Measurements from ENCODE around the gene OR6C3.
"Not testable (repeated sequence)": the region's sequence is repeated elsewhere in the genome, so short reads cannot be mapped to it uniquely, and the experiment has no call there.

Gene OR6C3

DNA sequence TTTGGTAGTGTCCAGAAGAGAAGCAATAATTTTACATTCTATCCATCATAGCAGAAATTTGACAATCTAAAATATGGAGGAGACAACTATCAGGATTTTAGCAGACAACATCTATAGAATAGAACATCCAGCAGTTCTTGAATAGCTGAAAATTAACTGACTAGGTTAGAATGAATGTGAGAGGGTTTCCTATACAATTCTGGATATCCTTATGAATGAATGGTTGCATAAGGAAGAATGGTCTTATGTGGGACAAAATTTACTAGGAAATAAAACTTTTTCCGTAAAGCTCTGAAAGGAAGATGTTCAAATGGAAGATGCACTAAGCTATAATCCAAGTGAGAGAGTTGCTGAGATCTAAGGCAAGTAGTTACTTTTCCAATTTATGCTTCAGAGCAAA, at the start of gene OR6C3:
TSS of gene OR6C3 (plus strand) at position 301 of the 400 bp plus-strand sequence. CDS start 955 bp downstream, outside the sequence.
- DNase-seq (ENCODE audit: low read depth, low spot score): no peak

DNA sequence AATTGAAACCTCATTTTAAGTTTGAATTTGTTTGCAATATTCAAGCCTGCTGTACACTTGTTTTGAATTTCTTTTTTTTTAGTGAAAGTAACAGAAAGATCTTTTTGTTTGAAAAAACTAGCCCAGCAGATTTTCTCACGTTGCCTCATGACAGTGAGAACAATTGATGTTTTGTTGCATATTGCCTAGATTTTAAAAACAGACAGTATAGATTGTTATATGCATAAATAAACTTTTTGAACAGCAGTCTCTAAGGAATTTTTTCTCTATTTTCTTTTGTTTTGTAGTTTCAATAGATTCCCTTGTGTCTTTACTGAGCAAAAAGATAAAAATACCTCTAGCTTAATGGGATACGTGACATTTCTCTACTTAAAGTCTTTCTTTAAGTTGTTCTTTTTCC, 49.6 kb upstream of the OR6C3 start:
- DNase-seq (ENCODE audit: low read depth, low spot score): no peak

DNA sequence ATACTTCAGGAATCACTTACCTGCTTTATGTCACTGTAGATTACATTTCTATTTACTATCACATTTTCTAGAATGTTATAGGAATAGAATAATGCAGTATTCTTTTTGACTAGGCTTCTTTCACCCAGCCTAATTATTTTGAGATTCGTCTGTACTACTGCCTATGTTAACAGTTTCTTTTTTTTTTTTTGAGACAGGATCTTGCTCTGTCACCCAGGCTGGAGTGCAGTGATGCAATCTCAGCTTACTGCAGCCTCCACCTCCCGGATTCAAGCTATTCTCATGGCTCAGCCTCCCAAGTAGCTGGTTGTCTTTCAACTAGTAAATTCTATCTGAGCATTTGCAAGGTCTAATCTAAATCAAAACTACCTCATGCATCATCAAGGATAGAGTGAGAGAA, 40.5 kb upstream of the OR6C3 start:
- no peak for DNase-seq (ENCODE audit: low read depth, low spot score)

DNA sequence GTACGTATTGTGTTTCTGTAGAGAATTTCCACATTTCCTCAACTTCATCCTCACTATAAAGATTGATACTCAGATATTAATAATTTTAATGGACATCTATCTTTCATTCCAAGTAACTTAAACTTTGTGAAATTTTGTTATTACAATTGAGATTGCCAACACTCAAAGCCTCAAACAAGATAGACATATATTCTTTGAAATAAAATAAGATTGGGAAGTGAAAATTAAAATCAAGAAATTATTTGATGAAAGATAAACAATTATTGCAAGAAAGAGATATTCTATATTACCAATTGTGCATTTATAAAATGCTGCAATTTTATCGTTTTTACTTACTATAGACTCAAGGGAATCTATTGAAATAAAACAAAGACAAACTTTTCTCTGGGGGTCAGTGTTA, 34.1 kb upstream of the OR6C3 start, which contains the start of gene OR6C6:
TSS of gene OR6C6 (minus strand) at position 101 of the 400 bp plus-strand sequence. CDS start 1,337 bp downstream, outside the sequence.
- no peak for DNase-seq (ENCODE audit: low read depth, low spot score)

DNA sequence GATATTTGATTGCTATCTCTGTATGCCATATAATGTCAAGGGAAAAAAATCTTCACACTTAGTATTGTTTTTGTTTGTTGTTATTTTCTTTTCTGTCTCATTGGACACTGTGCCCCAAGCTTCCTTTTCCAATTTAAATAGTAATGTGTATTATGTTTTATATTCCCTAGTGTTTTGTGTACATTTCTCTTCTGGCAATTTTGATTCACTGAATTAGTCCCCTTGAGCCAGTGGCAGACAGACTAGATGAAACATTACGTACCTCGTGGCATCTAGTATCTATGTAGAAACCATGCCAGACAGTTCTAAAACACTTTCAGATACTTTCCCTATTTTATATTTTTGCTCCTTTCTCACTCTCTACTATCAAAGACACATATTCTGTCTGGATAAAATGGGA, 16.5 kb upstream of the OR6C3 start, which contains the start of gene OR6C1:
TSS of gene OR6C1 (plus strand) at position 301 of the 400 bp plus-strand sequence. CDS start 6,257 bp downstream, outside the sequence.
- DNase-seq (ENCODE audit: low read depth, low spot score): no peak

DNA sequence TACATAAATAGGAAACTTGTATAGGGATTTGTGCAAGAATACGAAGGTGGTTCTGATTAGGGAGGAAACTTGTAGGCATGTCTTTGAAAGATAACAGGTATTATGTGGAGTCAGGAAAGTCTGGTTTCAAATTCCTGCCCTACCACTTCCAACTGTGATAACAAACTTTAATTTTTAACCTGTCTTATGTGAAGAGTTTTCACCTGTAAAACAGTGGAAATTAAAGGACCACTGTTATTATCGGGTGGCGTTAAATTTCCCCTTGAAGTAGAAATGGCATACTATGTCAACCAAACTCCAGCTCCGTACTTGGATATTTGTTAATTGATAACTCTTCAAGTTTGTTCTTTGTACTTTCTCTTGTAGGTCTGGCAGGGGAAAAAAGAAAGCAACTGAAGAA, 10.3 kb upstream of the OR6C3 start:
- no peak for DNase-seq (ENCODE audit: low read depth, low spot score)

DNA sequence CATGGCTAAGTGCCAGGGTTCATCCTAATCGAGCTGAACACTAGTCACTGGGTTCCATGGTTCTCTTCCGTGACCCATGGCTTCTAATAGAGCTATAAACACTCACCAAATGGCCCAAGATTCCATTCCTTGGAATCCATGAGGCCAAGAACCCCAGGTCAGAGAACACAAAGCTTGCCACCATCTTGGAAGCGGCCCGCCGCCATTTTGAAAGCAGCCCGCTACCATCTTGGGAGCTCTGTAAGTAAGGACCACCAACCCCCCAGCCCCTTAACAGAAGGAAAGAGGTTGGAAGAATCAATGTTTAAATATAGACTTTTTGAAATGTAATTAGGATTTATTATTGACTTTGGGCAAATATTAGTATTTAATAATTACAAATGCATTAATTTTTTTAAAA, 4.7 kb upstream of the OR6C3 start:
- DNase-seq (ENCODE audit: low read depth, low spot score): not testable (repeated sequence)

DNA sequence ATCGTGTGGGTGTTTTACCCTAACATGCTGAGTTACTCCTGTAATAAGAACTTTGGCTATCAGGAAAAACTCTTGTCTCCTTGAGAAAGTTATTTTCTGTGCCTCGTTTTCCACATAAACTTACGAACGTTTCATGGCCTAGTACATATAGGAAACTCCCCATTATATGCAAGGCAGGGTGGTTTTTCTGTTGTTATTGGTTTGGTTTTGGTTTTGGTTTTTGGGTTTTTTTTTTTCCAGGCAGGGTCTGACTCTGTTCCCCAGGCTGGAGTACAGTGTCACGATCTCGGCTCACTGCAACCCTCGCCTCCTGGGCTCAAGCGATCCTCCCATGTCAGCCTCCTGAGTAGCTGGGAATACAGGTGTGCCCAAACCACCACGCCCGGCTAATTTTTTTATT, 5.5 kb downstream of the OR6C3 start:
- no peak for DNase-seq (ENCODE audit: low read depth, low spot score)

DNA sequence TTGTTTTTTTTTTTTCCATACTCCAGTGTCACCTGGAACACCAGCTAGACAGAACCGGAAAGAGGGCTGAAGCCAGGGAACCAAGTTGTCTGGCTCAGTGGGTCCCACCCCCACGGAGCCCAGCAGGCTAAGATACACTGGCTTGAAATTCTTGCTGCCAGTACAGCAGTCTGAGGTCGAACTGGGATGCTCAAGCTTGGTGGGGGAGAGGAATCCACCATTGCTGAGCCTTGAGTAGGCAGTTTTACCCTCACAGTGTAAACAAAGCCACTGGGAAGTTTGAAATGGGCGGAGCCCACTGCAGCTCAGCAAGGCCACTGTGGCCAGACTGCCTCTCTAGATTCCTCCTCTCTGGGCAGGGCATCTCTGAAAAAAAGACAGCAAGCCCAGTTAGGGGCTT, 24.8 kb downstream of the OR6C3 start:
- peak; percentile 81 for DNase-seq (ENCODE audit: low read depth, low spot score)

DNA sequence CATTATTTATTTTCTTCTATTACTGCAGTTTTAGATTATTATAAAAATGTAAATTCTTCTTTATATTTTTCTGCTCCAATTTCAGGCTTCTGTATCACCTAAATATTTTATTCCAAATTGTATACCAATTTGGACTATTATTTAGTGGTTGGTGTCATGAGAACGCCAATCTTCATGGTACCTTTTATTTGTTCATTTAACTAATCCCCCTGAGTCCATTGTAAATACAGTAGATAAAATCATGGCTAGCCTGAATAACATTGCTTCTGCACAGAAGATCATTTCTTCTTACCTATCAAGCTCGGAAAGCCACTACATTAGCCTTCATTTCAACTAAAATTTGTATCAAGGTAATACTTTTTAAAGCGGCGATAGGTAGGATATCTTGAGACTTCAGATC, 32.1 kb downstream of the OR6C3 start, which contains the start of gene OR6C75:
TSS of gene OR6C75 (plus strand) at position 301 of the 400 bp plus-strand sequence. CDS start 2,136 bp downstream, outside the sequence.
- DNase-seq (ENCODE audit: low read depth, low spot score): no peak

DNA sequence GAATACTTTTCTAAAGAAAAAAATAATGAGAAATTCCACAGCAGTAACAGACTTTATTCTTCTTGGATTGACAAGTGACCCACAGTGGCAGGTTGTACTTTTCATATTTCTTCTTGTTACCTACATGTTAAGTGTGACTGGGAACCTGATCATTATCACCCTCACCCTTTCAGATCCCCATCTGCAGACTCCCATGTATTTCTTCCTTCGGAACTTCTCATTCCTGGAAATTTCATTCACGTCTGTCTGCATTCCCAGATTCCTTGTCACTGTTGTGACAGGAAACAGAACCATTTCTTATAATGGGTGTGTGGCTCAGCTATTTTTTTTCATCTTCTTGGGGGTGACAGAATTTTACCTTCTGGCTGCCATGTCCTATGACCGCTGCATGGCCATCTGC, 34.5 kb downstream of the OR6C3 start:
- DNase-seq (ENCODE audit: low read depth, low spot score): no peak

DNA sequence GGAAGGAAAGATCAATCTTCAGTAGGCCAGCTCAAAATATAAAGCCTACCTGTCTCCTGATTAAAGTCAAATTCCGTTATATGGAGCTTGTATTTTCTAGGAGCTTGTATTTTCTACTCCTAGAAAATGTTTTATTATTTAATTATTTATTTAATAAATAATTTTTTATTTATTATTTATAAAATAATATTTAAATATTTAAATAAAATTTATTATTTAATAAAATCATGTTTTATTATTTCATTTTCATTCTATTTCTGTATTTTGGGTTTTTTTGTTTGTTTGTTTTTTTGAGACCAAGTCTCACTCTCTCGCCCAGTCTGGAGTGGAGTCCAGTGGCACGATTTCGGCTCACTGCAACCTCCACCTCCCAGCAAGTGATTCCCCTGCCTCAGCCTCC, 42.0 kb downstream of the OR6C3 start:
- DNase-seq (ENCODE audit: low read depth, low spot score): no peak
